DMS79 (cell line): ENCODE data around the gene KDM6A.
"Not testable (repeated sequence)": the region's sequence is repeated elsewhere in the genome, so short reads cannot be mapped to it uniquely, and the experiment has no call there.

Experiments
- DNase-seq: peaks from one replicate; lab custom pipeline; 2025; lab: John Stamatoyannopoulos, UW

The KDM6A gene

GRCh38 chrX:45083314-45083713 lies 210.3 kb downstream of the KDM6A start:
- DNase-seq = no peak

DNA sequence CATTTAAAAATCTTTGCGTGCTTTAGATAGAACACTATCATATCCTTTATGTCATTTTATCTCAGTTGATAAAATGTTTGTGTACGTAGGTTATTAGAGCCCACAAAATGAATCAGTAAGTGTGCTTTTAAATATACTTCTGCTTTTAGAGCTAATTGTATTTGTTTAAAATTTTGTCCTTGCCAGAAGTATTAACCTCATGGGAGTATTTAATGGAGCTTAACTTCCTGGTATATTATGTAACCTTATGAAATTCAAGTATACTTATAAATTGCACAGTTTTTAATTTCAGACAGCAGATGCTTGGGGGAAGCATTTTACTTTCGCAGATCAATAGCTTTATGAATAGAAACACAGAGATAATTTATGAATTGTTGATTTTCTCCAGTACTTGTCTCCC lies 237.5 kb downstream of the KDM6A start:
- peak; percentile 40 for DNase-seq

DNA sequence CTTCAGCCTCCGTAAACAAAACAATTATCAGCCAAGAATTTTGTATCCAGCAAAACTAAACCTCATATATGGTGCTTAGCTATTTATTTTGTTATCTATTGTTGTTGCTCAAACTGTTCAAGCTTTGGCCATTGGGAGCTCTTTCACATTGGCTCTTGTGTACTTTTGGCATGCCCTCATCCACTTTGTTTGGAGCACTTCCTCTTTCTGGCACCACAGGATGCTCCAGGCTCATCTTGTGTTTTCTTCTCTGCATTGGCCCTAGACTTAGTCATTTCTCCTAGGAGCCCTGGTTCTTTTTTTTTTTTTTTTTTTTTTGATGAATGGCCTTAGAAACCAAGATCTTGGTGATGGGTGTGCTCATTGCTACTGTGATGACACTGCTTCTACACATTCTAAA lies 253.2 kb downstream of the KDM6A start:
- DNase-seq = no peak

DNA sequence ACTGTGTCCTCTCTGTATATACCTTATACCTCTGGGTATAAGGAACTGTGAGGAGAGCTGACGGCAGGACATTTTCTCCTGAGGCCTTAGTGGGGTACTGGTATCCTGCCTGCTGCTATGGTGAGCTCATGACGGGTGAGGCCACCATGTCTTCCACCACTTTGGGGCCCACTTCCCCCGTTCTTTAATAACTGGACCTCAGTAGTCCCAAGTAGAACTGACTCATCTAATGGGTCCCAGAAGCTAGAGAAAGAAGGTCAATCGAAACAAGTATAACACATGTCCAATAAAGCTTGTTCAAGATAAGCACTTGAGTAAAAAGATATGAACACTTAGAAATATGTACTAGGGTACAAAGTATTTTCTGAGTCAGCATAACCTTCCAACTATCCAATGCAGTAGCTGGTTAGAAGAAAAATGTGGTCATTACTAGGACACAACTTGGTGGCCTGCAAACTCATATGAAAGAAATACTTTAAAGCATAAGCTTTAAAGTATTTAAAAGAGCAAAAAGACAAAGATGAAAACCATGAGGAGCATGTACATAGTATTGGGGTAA lies 256.0 kb downstream of the KDM6A start:
- DNase-seq = no peak

GRCh38 chrX:45133465-45133864 lies 260.5 kb downstream of the KDM6A start:
- no peak for DNase-seq

- no peak for DNase-seq
Observed at GRCh38 chrX:45134315-45134731, 261.3 kb downstream of the KDM6A start.

- DNase-seq = no peak
Observed at GRCh38 chrX:45134775-45135174, 261.8 kb downstream of the KDM6A start.

DNA sequence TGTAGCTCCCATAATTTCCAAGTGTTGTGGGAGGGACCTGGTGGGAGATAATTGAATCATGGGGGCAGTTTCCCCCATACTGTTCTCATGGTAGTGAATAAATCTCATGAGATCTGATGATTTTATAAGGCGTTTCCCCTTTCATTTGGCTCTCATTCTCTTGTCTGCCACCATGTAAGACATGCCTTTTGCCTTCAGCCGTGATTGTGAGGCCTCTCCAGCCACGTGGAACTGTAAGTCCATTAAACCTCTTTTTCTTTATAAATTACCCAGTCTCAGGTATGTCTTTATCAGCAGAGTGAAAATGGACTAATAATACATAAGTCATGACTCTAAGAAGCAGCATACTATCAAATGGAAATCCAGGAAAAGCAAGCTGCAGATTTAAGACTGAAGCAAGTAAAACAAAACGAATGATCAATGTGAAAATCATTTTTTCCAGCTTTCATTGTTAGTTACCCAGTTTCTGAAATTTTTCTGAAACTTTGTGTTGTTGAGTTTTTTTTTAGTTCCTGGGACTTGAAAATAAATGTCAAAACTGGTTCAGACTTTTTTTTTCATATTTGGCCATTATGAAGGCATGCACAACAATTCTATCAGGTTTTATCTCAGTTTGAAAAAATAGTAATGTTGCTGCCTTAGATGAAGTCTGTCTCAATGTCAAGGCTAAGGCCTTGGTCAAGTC lies 262.5 kb downstream of the KDM6A start:
- not testable (repeated sequence) for DNase-seq

- DNase-seq = no peak
Observed at GRCh38 chrX:45137531-45137930, 264.5 kb downstream of the KDM6A start.

DNA sequence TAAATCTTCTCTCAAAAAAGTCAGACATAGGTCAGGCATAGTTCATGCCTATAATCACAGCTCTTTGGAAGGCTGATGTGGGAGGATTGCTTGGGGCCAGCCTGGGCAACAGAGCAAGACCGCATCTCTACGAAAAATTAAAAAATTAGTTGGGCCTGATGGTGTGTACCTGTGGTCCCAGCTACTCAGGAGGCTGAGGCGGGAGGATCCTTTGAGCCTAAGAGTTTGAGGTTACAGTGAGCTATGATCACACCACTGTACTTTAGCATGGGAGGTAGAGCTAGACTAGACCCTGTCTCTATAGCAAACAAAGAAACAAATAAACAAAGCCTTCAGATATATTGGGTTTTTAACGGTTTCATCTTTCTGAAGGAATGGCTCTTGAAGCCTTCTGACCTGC lies 265.5 kb downstream of the KDM6A start:
- no peak for DNase-seq

GRCh38 chrX:45140812-45141211 lies 267.8 kb downstream of the KDM6A start:
- no peak for DNase-seq

GRCh38 chrX:45142185-45142584 lies 269.2 kb downstream of the KDM6A start:
- DNase-seq = no peak

DNA sequence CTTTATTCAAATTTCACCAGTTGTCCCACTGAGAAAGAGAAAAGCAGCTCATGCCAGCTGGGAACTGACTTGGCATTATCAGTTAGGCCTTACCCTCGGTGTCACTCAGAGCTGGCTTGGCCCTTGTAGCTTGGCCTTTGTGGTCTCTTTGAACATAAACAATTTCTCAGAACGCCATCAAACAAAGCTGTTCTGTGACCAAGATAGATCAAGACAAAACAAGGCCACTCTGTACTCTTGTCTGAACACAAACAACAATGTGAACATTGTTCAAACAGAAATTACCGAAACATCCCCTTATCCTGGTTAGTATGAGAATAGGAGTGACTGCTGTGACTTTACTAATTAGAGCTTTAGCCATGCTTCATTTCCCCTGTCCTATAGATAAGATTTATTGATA lies 270.5 kb downstream of the KDM6A start:
- no peak for DNase-seq

GRCh38 chrX:45145492-45146215 lies 272.7 kb downstream of the KDM6A start:
- DNase-seq = no peak

DNA sequence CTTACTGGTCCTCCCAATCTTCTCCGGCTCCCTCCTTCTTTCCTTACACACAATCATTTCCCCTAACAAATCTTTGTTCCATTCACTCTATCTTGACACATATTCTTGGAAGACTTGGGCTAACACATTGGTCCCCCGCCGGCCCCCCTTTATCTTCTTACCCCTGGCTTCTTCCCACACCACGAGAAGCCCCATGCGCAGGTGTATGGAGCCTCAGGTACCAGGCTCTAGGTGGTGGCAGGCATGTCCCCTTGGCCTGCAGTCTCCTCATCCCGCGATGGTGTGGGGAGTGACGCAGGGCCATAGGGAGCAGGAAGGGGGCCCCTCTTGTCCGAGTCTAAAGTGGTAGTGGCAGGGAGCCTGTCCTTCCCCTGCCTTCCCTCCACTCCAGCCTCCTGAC lies 277.8 kb downstream of the KDM6A start:
- no peak for DNase-seq

DNA sequence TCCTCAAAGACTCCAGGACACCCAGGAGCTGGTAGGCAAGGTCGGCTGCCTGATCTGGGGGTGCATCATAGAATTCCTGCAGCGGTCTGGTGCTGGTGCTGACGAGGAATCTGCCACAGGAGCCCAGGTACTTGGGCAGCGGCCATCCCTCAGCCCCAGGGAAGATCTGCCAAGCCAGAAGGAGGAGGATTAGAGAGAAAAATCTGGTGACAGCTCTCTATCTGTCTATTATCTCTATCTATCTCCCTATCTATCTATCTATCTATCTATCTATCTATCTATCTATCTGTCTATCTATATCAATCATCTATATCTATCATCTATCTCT lies 281.0 kb downstream of the KDM6A start:
- no peak for DNase-seq

- DNase-seq = no peak
Observed at GRCh38 chrX:45154462-45154861, 281.5 kb downstream of the KDM6A start.

- DNase-seq = no peak
Observed at GRCh38 chrX:45157647-45158046, 284.7 kb downstream of the KDM6A start.
